GM23248 (cell line): ENCODE measurements around the gene FXYD3.

ENCODE experiments used
- EZH2 ChIP-seq: fragments of 200-600 bp; sonication (generic); IDR thresholded peaks from 2 replicates; pipeline ENCODE4 v1.6.1; 2018; ENCODE audit warnings: antibody characterized with exemption, mild to moderate bottlenecking; ENCODE audit not compliant: insufficient read depth, poor library complexity, severe bottlenecking
- EZH2phosphoT487 ChIP-seq: fragments of 200-600 bp; sonication (generic); IDR thresholded peaks from 2 replicates; pipeline ENCODE4 v1.6.1; 2018; ENCODE audit warnings: antibody characterized with exemption, moderate library complexity, mild to moderate bottlenecking, low read depth; ENCODE audit not compliant: insufficient read depth

DNA sequence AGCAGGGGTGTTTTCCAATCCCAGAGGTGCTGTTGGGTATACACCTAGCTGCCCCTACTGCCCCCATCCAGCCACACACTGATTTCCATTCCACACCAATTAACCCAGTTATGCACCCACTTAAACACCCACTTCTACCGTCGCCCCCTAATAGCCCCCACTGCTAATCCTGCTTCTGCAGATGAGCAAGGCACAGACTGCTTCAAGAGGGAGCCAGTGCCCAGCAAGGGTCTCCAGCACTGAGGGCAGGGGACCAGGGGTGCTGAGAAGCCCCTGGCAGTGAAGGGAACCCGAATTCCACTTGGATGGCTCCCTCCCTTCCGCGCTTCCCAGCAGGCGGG lies 28.6 kb downstream of the FXYD3 start:
- TF ChIP-seq EZH2 (no peak), EZH2phosphoT487 (no peak)
